ENCODE results near the gene STYXL1. TPM values are rescaled to one million over a fixed set of nuclear protein-coding genes. Genes with fewer than 3 reads are reported as not detected.

The STYXL1 gene
- total and polyA plus RNA-seq, 2 experiments from 2014 or later = 28.0 to 39.2 TPM

- TF ChIP-seq ZNF462 (CRISPR knock-in tag; IDR thresholded peaks at IDR 0.05) (no peak), ZNF114 (CRISPR knock-in tag; IDR thresholded peaks at IDR 0.05) (no peak)
- Histone ChIP-seq H3K4me1 (ENCODE audit: insufficient read depth) (no peaks in the 10 kb centered on the region), H2AFZ (no peak overlapping the region), H3K9me2 (ENCODE audit: insufficient read depth) (no peaks in the 10 kb centered on the region), H3K36me3 (ENCODE audit: insufficient read depth) (no peaks in the 10 kb centered on the region; the same call in 1 of the 2 replicates), H3K4me3 (no peak overlapping the region), H3K79me2 (replicated peaks; ENCODE audit: insufficient read depth) (no peaks in the 10 kb centered on the region), H3K27me3 (ENCODE audit: insufficient read depth) (no peaks in the 10 kb centered on the region), H4K20me1 (replicated peaks; ENCODE audit: insufficient read depth) (0 out of 2 replicates have a peak, but pooled peaks cover 4% of the 10 kb centered on the region), H3F3A (replicated peaks; ENCODE audit: low read depth) (no peaks in the 10 kb centered on the region), H3K4me2 (no peak overlapping the region), H3K27ac (ENCODE audit: low read depth) (no peak overlapping the region)
- DNase-seq (ENCODE audit: low spot score) (no peak), ATAC-seq (no peak)
- no peak overlapping the region for H3K27ac Mint-ChIP-seq
- peaks cover 20% of the 10 kb centered on the region for H3K36me3 Mint-ChIP-seq (ENCODE audit: low read depth)
- H3K9me3 Mint-ChIP-seq = no peaks in the 10 kb centered on the region
- H3K27me3 Mint-ChIP-seq (ENCODE audit: insufficient read depth, low read depth, poor library complexity) = peaks cover 7% of the 10 kb centered on the region
- H3K4me1 Mint-ChIP-seq = no peaks in the 10 kb centered on the region
- H3K4me3 Mint-ChIP-seq = no peak overlapping the region
Observed at GRCh38 chr7:75981203-75981452, 66.7 kb downstream of the STYXL1 start.

- Histone ChIP-seq H3K9me2 (ENCODE audit: insufficient read depth) (no peaks in the 10 kb centered on the region), H3K4me2 (no peak overlapping the region), H3K79me2 (replicated peaks; ENCODE audit: insufficient read depth) (no peaks in the 10 kb centered on the region), H3K27me3 (ENCODE audit: insufficient read depth) (no peaks in the 10 kb centered on the region), H3K36me3 (ENCODE audit: insufficient read depth) (no peaks in the 10 kb centered on the region; the same call in 1 of the 2 replicates), H3K27ac (ENCODE audit: low read depth) (no peak overlapping the region), H3K4me1 (ENCODE audit: insufficient read depth) (no peaks in the 10 kb centered on the region), H2AFZ (no peak overlapping the region), H3F3A (replicated peaks; ENCODE audit: low read depth) (no peaks in the 10 kb centered on the region), H3K4me3 (no peak overlapping the region), H4K20me1 (replicated peaks; ENCODE audit: insufficient read depth) (0 out of 2 replicates have a peak, but pooled peaks cover 4% of the 10 kb centered on the region)
- TF ChIP-seq ZNF114 (CRISPR knock-in tag; IDR thresholded peaks at IDR 0.05) (no peak), NANOG (IDR thresholded peaks at IDR 0.05; ENCODE audit: borderline replicate concordance) (no peak), EZH2 (IDR thresholded peaks at IDR 0.05; ENCODE audit: low read depth, unreplicated experiment) (no peak), REST (IDR thresholded peaks at IDR 0.05; ENCODE audit: unreplicated experiment) (no peak)
- Mint-ChIP-seq H3K27me3 (ENCODE audit: insufficient read depth, low read depth, poor library complexity) (peaks cover 7% of the 10 kb centered on the region), H3K9me3 (no peaks in the 10 kb centered on the region), H3K4me1 (no peaks in the 10 kb centered on the region), H3K36me3 (ENCODE audit: low read depth) (peaks cover 20% of the 10 kb centered on the region), H3K4me3 (no peak overlapping the region), H3K27ac (no peak overlapping the region)
- DNase-seq (ENCODE audit: low spot score) (no peak), ATAC-seq (no peak)
Observed at GRCh38 chr7:75980430-75981202, 67.2 kb downstream of the STYXL1 start.

Measured in GM23338 (cell line).